GM18909 (cell line): ENCODE data around the gene DNTT.
A peak's percentile ranks its signal among the peaks of the same experiment; 100 is the strongest.

ENCODE experiments used
- ATAC-seq: cut with Tn5 transposase; IDR thresholded peaks from one replicate; pipeline ENCODE4 v1.9.1; 2021; ENCODE audit warnings: mild to moderate bottlenecking; ENCODE audit not compliant: unreplicated experiment, poor library complexity

Gene DNTT

DNA sequence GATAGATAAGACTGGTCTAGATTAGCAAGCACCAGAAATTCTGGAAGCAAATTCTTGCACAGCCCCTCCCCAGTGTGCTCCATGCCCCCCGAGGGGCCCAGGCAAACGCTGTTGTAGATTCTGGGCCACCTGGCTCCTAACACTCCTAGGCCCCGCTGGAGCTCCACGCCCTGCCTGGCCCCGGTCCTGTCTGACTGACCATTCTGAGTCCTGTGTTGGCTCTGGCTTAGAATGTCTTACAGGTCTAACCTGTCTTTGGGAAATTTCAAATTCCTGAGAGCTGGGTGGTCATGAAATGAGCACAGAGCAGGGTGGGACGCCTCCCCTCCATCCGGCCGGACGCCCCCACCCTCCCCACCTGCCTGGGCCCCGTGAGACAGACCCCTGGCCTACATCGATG is 67.1 kb downstream of the DNTT start:
- no peak for ATAC-seq

- no peak for ATAC-seq
Observed at GRCh38 chr10:96374004-96374403, 69.8 kb downstream of the DNTT start.

- ATAC-seq = no peak
Observed at GRCh38 chr10:96374639-96374984, 70.4 kb downstream of the DNTT start.

- ATAC-seq = peak; percentile 74
Observed at GRCh38 chr10:96374985-96375830, 71.0 kb downstream of the DNTT start.

DNA sequence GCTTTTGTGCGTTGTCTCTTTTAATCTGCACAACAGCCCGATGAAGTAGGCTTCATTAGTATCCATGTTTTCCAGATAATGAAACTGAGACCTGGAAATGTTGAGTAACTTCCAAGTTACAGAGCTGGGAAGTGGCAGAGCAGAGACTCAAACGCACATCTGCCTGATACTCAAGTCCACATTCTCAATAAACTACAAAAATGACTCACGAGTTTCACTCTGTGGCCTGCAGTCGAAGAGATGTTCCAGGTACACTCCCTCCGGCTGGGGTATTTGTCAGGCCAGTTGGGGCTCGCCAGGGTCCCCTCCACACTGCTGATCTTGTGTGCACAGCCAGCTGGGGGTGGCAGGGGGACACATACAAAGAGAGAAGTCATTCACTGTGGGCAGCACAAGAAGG is 72.2 kb downstream of the DNTT start:
- ATAC-seq = peak; percentile 50

DNA sequence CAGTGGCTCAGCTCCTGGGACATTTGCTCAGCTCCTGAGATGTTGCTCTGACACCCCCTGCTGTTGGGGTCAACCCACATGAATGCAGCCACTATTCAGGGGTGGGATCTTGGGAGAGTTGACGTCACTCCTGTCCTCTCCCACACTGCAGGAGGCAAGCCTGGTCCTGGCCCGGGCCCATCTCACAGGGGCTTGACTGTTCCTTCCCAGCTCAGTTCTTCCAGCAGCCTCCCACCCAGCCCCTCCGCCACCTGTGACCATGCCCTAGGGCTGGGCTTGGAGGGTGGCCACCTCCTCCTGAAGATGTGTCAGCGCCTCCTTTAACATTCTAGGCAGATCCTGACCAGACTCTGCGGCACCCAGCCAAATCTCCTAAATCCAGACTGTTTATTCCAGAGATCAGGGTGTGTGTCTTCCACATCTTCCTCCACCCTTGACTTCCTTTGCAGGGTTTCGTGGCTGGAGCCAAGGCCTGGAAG is 73.6 kb downstream of the DNTT start:
- ATAC-seq = no peak

DNA sequence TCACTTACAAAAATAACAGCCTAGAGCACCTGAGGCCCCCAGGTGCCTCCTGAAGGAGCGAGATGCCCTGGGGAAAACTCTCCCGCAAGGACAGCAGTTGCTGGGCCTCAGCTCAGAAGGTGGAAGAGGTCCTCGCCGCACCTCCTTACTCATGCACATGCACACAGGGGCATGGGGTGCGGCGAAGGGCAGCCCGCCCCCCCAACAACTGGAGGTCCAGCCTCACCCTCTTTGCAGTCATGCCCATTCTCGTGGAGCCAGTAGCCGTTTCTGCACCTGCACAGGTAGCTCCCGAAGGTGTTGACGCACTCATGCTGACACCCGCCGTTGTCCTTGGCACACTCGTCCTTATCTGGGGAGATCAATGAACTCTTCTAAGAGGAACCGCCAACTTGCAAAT is 74.5 kb downstream of the DNTT start:
- ATAC-seq = no peak

DNA sequence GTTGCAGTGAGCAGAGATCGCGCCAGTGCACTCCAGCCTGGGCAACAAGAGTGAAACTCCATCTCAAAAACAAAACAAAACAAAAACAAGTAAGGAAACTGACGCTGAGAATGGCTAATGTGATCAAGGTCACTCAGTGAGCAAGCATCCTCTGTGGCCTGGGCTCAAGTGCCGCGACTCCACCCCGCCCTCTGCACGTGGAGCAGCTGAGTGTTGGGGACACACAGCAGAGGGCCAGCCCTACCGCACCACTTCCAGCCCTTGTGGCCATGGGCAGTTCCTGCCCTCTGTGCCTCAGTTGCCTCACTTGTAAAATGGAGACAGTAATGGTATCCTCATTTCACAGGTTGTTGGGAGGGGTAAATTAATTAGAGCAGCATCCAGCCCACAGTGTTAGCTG is 75.5 kb downstream of the DNTT start:
- no peak for ATAC-seq

DNA sequence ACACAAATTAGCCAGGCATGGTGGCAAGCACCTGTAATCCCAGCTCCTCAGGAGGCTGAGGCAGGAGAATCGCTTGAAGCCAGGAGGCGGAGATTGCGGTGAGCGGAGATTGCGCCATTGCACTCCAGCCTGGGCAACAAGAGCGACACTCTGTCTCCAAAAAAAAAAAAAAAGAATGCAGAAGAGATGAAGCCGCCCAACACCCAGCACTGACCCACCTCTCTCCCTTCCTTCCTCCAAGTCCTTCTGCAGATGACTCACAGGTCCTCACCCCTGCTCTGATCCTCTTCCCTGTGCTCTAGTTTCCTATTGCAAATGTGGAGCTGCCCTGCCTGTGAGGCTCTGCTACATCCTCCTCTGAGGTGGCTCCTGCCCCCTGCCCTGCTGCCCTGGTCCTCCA is 76.6 kb downstream of the DNTT start:
- no peak for ATAC-seq

DNA sequence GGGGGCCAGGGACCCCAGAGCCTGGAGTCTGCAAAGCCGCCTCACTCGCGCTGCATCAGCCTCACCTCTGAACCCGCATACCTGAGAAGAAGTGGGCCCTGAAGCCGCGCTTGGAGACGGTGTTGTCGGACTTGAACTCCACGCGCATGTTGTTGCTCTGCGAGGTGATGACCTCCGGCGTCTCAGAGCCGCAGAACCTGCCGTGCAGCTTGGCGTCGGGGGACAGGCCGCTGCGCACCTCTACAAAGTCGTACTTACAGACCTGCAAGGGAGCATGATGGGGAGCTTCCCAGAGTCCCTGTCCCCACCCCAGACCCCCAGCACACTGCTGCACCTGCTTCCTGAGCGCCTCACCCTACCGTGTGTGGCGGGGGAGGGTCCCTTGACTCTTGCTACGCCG is 80.3 kb downstream of the DNTT start:
- ATAC-seq = no peak

- no peak for ATAC-seq
Observed at GRCh38 chr10:96387161-96387560, 82.9 kb downstream of the DNTT start.

- ATAC-seq = no peak
Observed at GRCh38 chr10:96387601-96388000, 83.4 kb downstream of the DNTT start.
